Endothelial cell of coronary artery (primary cell): ENCODE data around the gene AIMP2. TPM values are rescaled to one million over a fixed set of nuclear protein-coding genes. Genes with fewer than 3 reads are reported as not detected.

Experiments
- total RNA-seq: library from RNA; depleted of rRNA; stranded (reverse); fragments of >200 nt; gene quantifications from 2 replicates; pipeline ENCODE4 v1.2.3, GENCODE V29; 2014

AIMP2 gene
- total RNA-seq, result 56.3 and 67.6 TPM in 2 replicates

DNA sequence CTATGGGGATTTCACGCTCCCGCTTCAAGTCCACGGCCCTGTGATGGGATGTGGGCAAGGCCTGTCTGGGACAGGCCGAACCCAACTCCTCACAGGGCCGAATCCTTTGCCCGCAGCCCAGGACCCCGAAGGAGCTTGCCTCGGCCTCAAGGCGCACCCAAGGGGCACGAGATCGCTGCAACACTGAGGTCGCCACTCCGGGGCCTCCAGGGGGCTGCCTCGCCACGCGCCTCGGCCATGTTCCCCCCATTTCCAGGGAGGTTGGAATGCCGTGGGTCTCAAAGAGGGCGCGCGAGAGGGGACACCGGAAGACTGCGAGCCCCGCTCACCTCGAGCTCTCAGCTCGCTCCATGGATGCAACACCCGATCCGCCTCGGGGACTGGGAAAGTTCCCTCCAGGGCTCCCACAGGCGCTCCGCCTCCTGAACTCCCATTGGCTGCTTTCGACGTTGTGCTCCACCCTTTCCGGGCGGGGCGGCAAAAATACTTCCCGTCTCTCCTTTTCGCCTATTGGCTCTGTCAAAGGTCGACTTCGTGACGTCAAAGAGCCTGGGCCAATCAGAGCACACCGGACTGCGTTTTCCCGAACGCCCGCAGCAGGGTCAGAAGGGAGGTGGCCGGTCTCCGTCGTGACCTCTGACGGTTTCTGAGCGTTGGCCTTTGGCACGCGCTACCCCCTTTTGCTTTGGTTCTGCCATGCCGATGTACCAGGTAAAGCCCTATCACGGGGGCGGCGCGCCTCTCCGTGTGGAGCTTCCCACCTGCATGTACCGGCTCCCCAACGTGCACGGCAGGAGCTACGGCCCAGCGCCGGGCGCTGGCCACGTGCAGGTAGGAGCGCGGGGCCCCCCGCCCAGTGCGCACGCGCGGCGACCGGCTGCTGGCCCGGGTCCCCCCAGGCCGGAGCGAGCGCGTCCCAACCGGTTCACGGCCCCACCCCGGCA is at the start of gene AIMP2, which contains the start of gene PMS2:
Gene AIMP2 (plus strand): TSS at position 605 of the 944 bp plus-strand sequence. CDS start 92 bp downstream, at position 697.
Gene PMS2 (minus strand): TSS at position 382 of the 944 bp plus-strand sequence. CDS start 30 bp downstream, at position 352.

GRCh38 chr7:5970347-5970911 is 38.6 kb upstream of the AIMP2 start, which contains the start of gene RSPH10B:
Gene RSPH10B (minus strand): TSS chr7:5970689. CDS start chr7:5967116, 3,573 bp downstream.

GRCh38 chr7:6030988-6031387 is 21.9 kb downstream of the AIMP2 start, which contains the start of gene ANKRD61:
Gene ANKRD61 (plus strand): TSS chr7:6031376. CDS start chr7:6031376, 0 bp downstream.

Other genes starting within 250 kb of the AIMP2 start
- 24.6 and 31.0 TPM in 2 replicates for gene RNF216, start 227.6 kb upstream of the AIMP2 start, total RNA-seq
- gene OCM, start 128.5 kb upstream of the AIMP2 start, total RNA-seq, result not detected in 2 replicates
- 37.9 and 54.8 TPM in 2 replicates for gene CCZ1, start 110.5 kb upstream of the AIMP2 start, total RNA-seq
- gene RSPH10B, start 38.6 kb upstream of the AIMP2 start, total RNA-seq, result under 0.01 and 0.09 TPM in 2 replicates
- gene PMS2, start 223 bp upstream of the AIMP2 start, total RNA-seq, result 14.7 and 15.0 TPM in 2 replicates
- 0.09 and 0.18 TPM in 2 replicates for gene ANKRD61, start 22.1 kb downstream of the AIMP2 start, total RNA-seq
- gene EIF2AK1, start 49.9 kb downstream of the AIMP2 start, total RNA-seq, result 38.6 and 54.2 TPM in 2 replicates
- gene USP42, start 95.7 kb downstream of the AIMP2 start, total RNA-seq, result 3.1 and 3.5 TPM in 2 replicates